Mesenchymal stem cell (in vitro differentiated cells and primary cell): ENCODE results near the gene LIM2.
"Not testable (repeated sequence)": the region's sequence is repeated elsewhere in the genome, so short reads cannot be mapped to it uniquely, and the experiment has no call there.

ENCODE experiments used
- DNase-seq: peaks from one replicate; pipeline ENCODE4 v3.0.0-alpha.2; 2013
- H2AFZ ChIP-seq: one replicate; pipeline ENCODE4 v1.6.1; 2013; ENCODE audit warnings: low read depth, mild to moderate bottlenecking, control low read depth, inconsistent platforms, low read length, moderate library complexity
- H2AK5ac ChIP-seq: 2 replicates; pipeline ENCODE4 v1.6.1; 2013; ENCODE audit warnings: low read length, moderate library complexity, mild to moderate bottlenecking, inconsistent platforms; ENCODE audit not compliant: severe bottlenecking
- H2BK120ac ChIP-seq: one replicate; pipeline ENCODE4 v1.6.1; 2013; ENCODE audit warnings: low read depth, mild to moderate bottlenecking, inconsistent platforms, low read length, moderate library complexity
- H2BK12ac ChIP-seq, 2 experiments: one replicate each; pipeline ENCODE4 v1.6.1; 2013; ENCODE audit warnings: inconsistent platforms in 2 of 2, low read length in 2 of 2, mild to moderate bottlenecking in 2 of 2, moderate library complexity in 2 of 2, control low read depth in 1 of 2
- H2BK15ac ChIP-seq: one replicate; pipeline ENCODE4 v1.6.1; 2013; ENCODE audit warnings: mild to moderate bottlenecking, low read depth, inconsistent platforms; ENCODE audit not compliant: poor library complexity, severe bottlenecking
- H2BK5ac ChIP-seq: 2 replicates; pipeline ENCODE4 v1.6.1; 2013; ENCODE audit warnings: low read depth, mild to moderate bottlenecking, low read length, control low read depth, inconsistent platforms; ENCODE audit not compliant: poor library complexity, severe bottlenecking
- H3K14ac ChIP-seq, 2 experiments: one replicate each; pipeline ENCODE4 v1.6.1; 2013; ENCODE audit warnings: inconsistent platforms in 2 of 2, low read length in 2 of 2, control low read depth in 1 of 2, mild to moderate bottlenecking in 1 of 2, moderate library complexity in 1 of 2
- H3K18ac ChIP-seq, 2 experiments: one replicate each; pipeline ENCODE4 v1.6.1; 2013; ENCODE audit warnings: inconsistent platforms in 2 of 2, low read length in 2 of 2, control low read depth in 1 of 2, low read depth in 1 of 2, mild to moderate bottlenecking in 1 of 2
- H3K23ac ChIP-seq, 2 experiments: one replicate each; pipeline ENCODE4 v1.6.1; 2013; ENCODE audit warnings: inconsistent platforms in 2 of 2, low read length in 2 of 2, mild to moderate bottlenecking in 2 of 2, moderate library complexity in 2 of 2, control low read depth in 1 of 2
- H3K27ac ChIP-seq: 2 replicates; pipeline ENCODE4 v1.5.1; 2013; ENCODE audit warnings: mild to moderate bottlenecking, moderate library complexity, low read length, control low read depth, inconsistent platforms; ENCODE audit not compliant: poor library complexity, severe bottlenecking
- H3K27me3 ChIP-seq, 2 experiments: 2 replicates each; pipeline versions ENCODE4 v1.6.1 to v1.7.0; 2013; ENCODE audit warnings: low read length in 2 of 2, mild to moderate bottlenecking in 2 of 2, moderate library complexity in 2 of 2, control low read depth in 1 of 2, inconsistent platforms in 1 of 2; ENCODE audit not compliant: control insufficient read depth in 1 of 2, insufficient read depth in 1 of 2
- H3K36me3 ChIP-seq, 2 experiments: 2 replicates each; pipeline versions ENCODE4 v1.6.1 to v1.7.0; 2013; ENCODE audit warnings: low read length in 2 of 2, control low read depth in 1 of 2, inconsistent platforms in 1 of 2, low read depth in 1 of 2, mild to moderate bottlenecking in 1 of 2; ENCODE audit not compliant: insufficient read depth in 2 of 2, control insufficient read depth in 1 of 2
- H3K4ac ChIP-seq, 2 experiments: one replicate each; pipeline ENCODE4 v1.6.1; 2013; ENCODE audit warnings: inconsistent platforms in 2 of 2, low read length in 2 of 2, mild to moderate bottlenecking in 2 of 2, moderate library complexity in 2 of 2, control low read depth in 1 of 2, low read depth in 1 of 2
- H3K4me1 ChIP-seq: 2 replicates; pipeline ENCODE4 v1.6.1; 2013; ENCODE audit warnings: low read depth, low read length, control low read depth; ENCODE audit not compliant: control insufficient read depth, insufficient read depth
- H3K4me2 ChIP-seq: 2 replicates; pipeline ENCODE4 v1.6.1; 2013; ENCODE audit warnings: low read length, mild to moderate bottlenecking, inconsistent platforms; ENCODE audit not compliant: poor library complexity, severe bottlenecking
- H3K4me3 ChIP-seq, 2 experiments: 2 replicates each; pipeline versions ENCODE4 v1.5.1 to v1.7.0; 2013; ENCODE audit warnings: low read length in 2 of 2, mild to moderate bottlenecking in 2 of 2, control low read depth in 1 of 2, low read depth in 1 of 2; ENCODE audit not compliant: insufficient read depth in 1 of 2
- H3K79me1 ChIP-seq: replicated peaks from 2 replicates; pipeline ENCODE4 v1.6.1; 2013; ENCODE audit warnings: mild to moderate bottlenecking, control low read depth, low read length, inconsistent platforms; ENCODE audit not compliant: poor library complexity, severe bottlenecking
- H3K9ac ChIP-seq: 2 replicates; pipeline ENCODE4 v1.7.0; 2013; ENCODE audit warnings: mild to moderate bottlenecking, low read length, moderate library complexity
- H3K9me3 ChIP-seq: 2 replicates; pipeline ENCODE4 v1.7.0; 2013; ENCODE audit warnings: mild to moderate bottlenecking, low read length; ENCODE audit not compliant: control insufficient read depth
- H4K8ac ChIP-seq: one replicate; pipeline ENCODE4 v1.6.1; 2013; ENCODE audit warnings: inconsistent platforms, mild to moderate bottlenecking, low read length, moderate library complexity
- H4K91ac ChIP-seq: one replicate; pipeline ENCODE4 v1.6.1; 2013; ENCODE audit warnings: mild to moderate bottlenecking, low read length, inconsistent platforms
- WGBS: methylation state at CpG from one replicate; pipeline ENCODE4 v1.1.7; 2013; ENCODE audit warnings: mixed read lengths; 5-methylcytosine and 5-hydroxymethylcytosine counted together

Gene LIM2

GRCh38 chr19:51397453-51397852 is 9.7 kb upstream of the LIM2 start:
- not testable (repeated sequence) for H3K4ac ChIP-seq, H3K79me1 ChIP-seq, H3K4me1 ChIP-seq, H3K9ac ChIP-seq, DNase-seq, H2BK120ac ChIP-seq, H4K8ac ChIP-seq, H2AFZ ChIP-seq, H2BK15ac ChIP-seq, H3K9me3 ChIP-seq, H3K14ac ChIP-seq, H3K23ac ChIP-seq, H2AK5ac ChIP-seq, H3K27me3 ChIP-seq, H2BK12ac ChIP-seq, H3K4me3 ChIP-seq, H3K36me3 ChIP-seq, H3K18ac ChIP-seq, H3K27ac ChIP-seq, H3K4me2 ChIP-seq, H2BK5ac ChIP-seq, H4K91ac ChIP-seq
- WGBS = 67% methylated on average over 9 of the region's 9 CpGs

DNA sequence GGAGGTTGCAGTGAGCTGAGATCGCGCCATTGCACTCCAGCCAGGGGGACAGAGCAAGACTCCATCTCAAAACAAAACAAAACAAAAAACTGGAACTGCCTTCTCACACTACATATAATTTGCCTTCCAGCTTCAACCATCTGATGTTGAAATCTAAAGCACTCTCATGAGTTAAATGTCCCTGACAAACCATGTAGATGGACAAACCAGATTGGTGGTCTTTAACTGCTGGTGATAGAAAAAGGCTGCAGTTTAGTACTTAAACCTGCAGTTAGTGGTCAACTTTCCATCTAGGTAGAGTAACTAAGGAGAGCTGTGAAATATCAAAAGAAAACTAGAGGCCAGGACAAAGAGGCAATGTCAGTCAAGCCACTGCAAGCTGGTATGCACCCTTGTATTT is 8.4 kb upstream of the LIM2 start:
- no peak overlapping the region for H4K91ac ChIP-seq
- no peaks in the 10 kb centered on the region for H3K9me3 ChIP-seq
- H2BK15ac ChIP-seq = no peak overlapping the region
- no peak overlapping the region for H2BK120ac ChIP-seq
- no peak overlapping the region for H3K23ac ChIP-seq
- no peak overlapping the region for H3K4me3 ChIP-seq
- H3K79me1 ChIP-seq = no peaks in the 10 kb centered on the region
- no peak overlapping the region for H3K27ac ChIP-seq
- H3K4ac ChIP-seq = no peak overlapping the region
- H3K9ac ChIP-seq = no peak overlapping the region
- no peak overlapping the region for H2BK12ac ChIP-seq
- no peaks in the 10 kb centered on the region for H3K27me3 ChIP-seq
- no peak overlapping the region for H2BK5ac ChIP-seq
- no peak for DNase-seq
- H4K8ac ChIP-seq = no peak overlapping the region
- H3K36me3 ChIP-seq = no peaks in the 10 kb centered on the region
- H2AK5ac ChIP-seq = no peak overlapping the region
- H3K18ac ChIP-seq = no peak overlapping the region
- H3K4me2 ChIP-seq = no peak overlapping the region
- 100% methylated on average over 2 of the region's 2 CpGs for WGBS
- H3K4me1 ChIP-seq = peaks cover 8% of the 10 kb centered on the region
- H2AFZ ChIP-seq = no peak overlapping the region
- H3K14ac ChIP-seq = no peak overlapping the region

GRCh38 chr19:51394050-51394836 is 6.5 kb upstream of the LIM2 start:
- no peaks in the 10 kb centered on the region for H3K36me3 ChIP-seq
- no peak overlapping the region for H2BK5ac ChIP-seq
- peaks cover 8% of the 10 kb centered on the region for H3K4me1 ChIP-seq
- no peaks in the 10 kb centered on the region for H3K79me1 ChIP-seq
- peak overlapping the region; percentile 91 for H3K9ac ChIP-seq
- 3% methylated on average over 42 of the region's 45 CpGs for WGBS
- DNase-seq = peak; percentile 99
- H3K4ac ChIP-seq = peak overlapping the region in 1 of 2 experiments; percentile 60
- no peak overlapping the region for H4K91ac ChIP-seq
- H2AK5ac ChIP-seq = no peak overlapping the region
- peak overlapping the region; percentile 54 to 66 for H3K18ac ChIP-seq
- H3K4me3 ChIP-seq = peak overlapping the region; percentile 42 to 79
- peak overlapping the region; percentile 77 for H4K8ac ChIP-seq
- H2BK120ac ChIP-seq = peak overlapping the region; percentile 0
- H2AFZ ChIP-seq = peak overlapping the region; percentile 72
- H2BK12ac ChIP-seq = no peak overlapping the region
- H3K9me3 ChIP-seq = no peaks in the 10 kb centered on the region
- H2BK15ac ChIP-seq = peak overlapping the region; percentile 19
- no peaks in the 10 kb centered on the region for H3K27me3 ChIP-seq
- H3K14ac ChIP-seq = no peak overlapping the region
- peak overlapping the region; percentile 92 for H3K4me2 ChIP-seq
- H3K23ac ChIP-seq = no peak overlapping the region
- H3K27ac ChIP-seq = peak overlapping the region; percentile 71

DNA sequence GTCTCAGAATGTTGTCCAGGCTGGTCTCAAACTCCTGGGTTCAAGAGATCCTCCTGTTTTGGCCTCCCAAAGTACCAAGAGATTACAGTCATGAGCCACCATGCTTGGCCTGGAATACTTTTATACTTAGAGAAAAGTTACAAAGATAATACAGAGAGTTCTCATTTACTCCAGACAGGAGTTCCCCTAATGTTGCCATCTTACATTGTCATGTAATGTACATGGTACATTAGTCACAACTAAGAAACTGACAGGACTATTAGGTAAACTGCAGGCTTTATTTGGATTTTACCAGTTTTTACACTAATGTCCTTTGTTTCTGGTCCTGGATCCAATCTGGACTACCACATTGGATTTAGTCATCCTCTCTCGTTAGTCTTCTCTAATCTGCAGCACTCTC is 4.9 kb upstream of the LIM2 start:
- Histone ChIP-seq H3K36me3 (no peaks in the 10 kb centered on the region), H3K27ac (no peak overlapping the region), H3K4me2 (no peak overlapping the region), H3K9ac (no peak overlapping the region), H2BK120ac (no peak overlapping the region), H3K23ac (no peak overlapping the region), H2BK15ac (no peak overlapping the region), H3K9me3 (no peaks in the 10 kb centered on the region), H3K18ac (no peak overlapping the region), H4K8ac (no peak overlapping the region), H3K14ac (no peak overlapping the region), H3K79me1 (no peaks in the 10 kb centered on the region), H3K27me3 (no peaks in the 10 kb centered on the region), H2BK5ac (no peak overlapping the region), H2AK5ac (no peak overlapping the region), H3K4ac (no peak overlapping the region), H4K91ac (no peak overlapping the region), H2BK12ac (no peak overlapping the region), H3K4me1 (peaks cover 8% of the 10 kb centered on the region), H2AFZ (no peak overlapping the region), H3K4me3 (no peak overlapping the region)
- DNase-seq = no peak
- WGBS = 100% methylated on average over 1 of the region's 1 CpG
